Prostate gland (tissue), 2 donors: ENCODE data around the gene TSHB.

Experiments
- CTCF ChIP-seq, 4 experiments: fragments of 200-600 bp in 2 of 4; fragments of 450-650 bp in 2 of 4; sonication (generic) in 2 of 4; IDR thresholded peaks; 1 replicate in 3 of 4; 2 replicates in 1 of 4; pipeline ENCODE4 v1.5.1; 2016 to 2019; ENCODE audit warnings: antibody characterized with exemption in 4 of 4, mild to moderate bottlenecking in 2 of 4, moderate library complexity in 2 of 4
- POLR2A ChIP-seq: fragments of 450-650 bp; IDR thresholded peaks from one replicate; pipeline ENCODE4 v1.6.1; 2016; ENCODE audit warnings: antibody characterized with exemption, mild to moderate bottlenecking

- TF ChIP-seq CTCF (IDR thresholded peaks at IDR 0.05) = no peak
- TF ChIP-seq POLR2A = no peak
These were observed 48.3 kb downstream of the TSHB start for GRCh38 chr1:115077984-115078330.
